ENCODE results near the gene ACTR3C.
A peak's percentile ranks its signal among the peaks of the same experiment; 100 is the strongest.
"Not testable (repeated sequence)": the region's sequence is repeated elsewhere in the genome, so short reads cannot be mapped to it uniquely, and the experiment has no call there.

The ACTR3C gene

GRCh38 chr7:150334108-150334507, 10.8 kb upstream of the ACTR3C start:
- DNase-seq, result no peak

- no peak for DNase-seq
These were observed 10.3 kb upstream of the ACTR3C start for GRCh38 chr7:150333659-150334058.

GRCh38 chr7:150332852-150333635, 9.7 kb upstream of the ACTR3C start:
- DNase-seq, result no peak

GRCh38 chr7:150330211-150330885, 7.0 kb upstream of the ACTR3C start:
- no peak for DNase-seq

GRCh38 chr7:150329331-150330120, 6.2 kb upstream of the ACTR3C start:
- DNase-seq, result peak; percentile 4

- no peak for DNase-seq
These were observed 4.0 kb upstream of the ACTR3C start for GRCh38 chr7:150327308-150327707.

- DNase-seq, result peak; percentile 51
These were observed 3.4 kb upstream of the ACTR3C start for GRCh38 chr7:150326657-150327268.

- no peak for DNase-seq
These were observed 2.6 kb upstream of the ACTR3C start for GRCh38 chr7:150325901-150326300.

- DNase-seq, result peak; percentile 2
These were observed 1.8 kb upstream of the ACTR3C start for GRCh38 chr7:150325110-150325611.

- DNase-seq, result peak; percentile 30
These were observed 1.1 kb upstream of the ACTR3C start for GRCh38 chr7:150324373-150324961.

GRCh38 chr7:150323682-150324372, 482 bp upstream of the ACTR3C start:
- DNase-seq, result peak; percentile 4

GRCh38 chr7:150322114-150322832, 1.1 kb downstream of the ACTR3C start:
- no peak for DNase-seq

GRCh38 chr7:150321788-150322113, 1.6 kb downstream of the ACTR3C start:
- no peak for DNase-seq

- DNase-seq, result peak; percentile 41
These were observed 5.4 kb downstream of the ACTR3C start for GRCh38 chr7:150317748-150318444.

- not testable (repeated sequence) for DNase-seq
These were observed 6.4 kb downstream of the ACTR3C start for GRCh38 chr7:150316987-150317386.

- no peak for DNase-seq
These were observed 8.6 kb downstream of the ACTR3C start for GRCh38 chr7:150314639-150315239.

GRCh38 chr7:150313870-150314269, 9.5 kb downstream of the ACTR3C start:
- DNase-seq, result no peak

- DNase-seq, result no peak
These were observed 10.0 kb downstream of the ACTR3C start for GRCh38 chr7:150313367-150313809.

GRCh38 chr7:150312649-150313366, 10.5 kb downstream of the ACTR3C start:
- peak; percentile 52 for DNase-seq

Measured in kidney glomerular epithelial cell (primary cell).